Neuronal stem cell (in vitro differentiated cells): ENCODE results near the gene GPR17.

Source experiments
- DNase-seq: peaks from one replicate; pipeline ENCODE4 v3.0.0-alpha.2; 2013; ENCODE audit warnings: low spot score
- H2AFZ ChIP-seq: one replicate; pipeline ENCODE4 v1.6.1; 2013; ENCODE audit warnings: mild to moderate bottlenecking, low read length, inconsistent platforms
- H2AK5ac ChIP-seq: 2 replicates; pipeline ENCODE4 v1.6.1; 2013; ENCODE audit warnings: low read depth, mild to moderate bottlenecking, inconsistent platforms, low read length, moderate library complexity, mixed read lengths
- H2BK120ac ChIP-seq: 2 replicates; pipeline ENCODE4 v1.6.1; 2013; ENCODE audit warnings: low read depth, mild to moderate bottlenecking, inconsistent platforms, low read length, moderate library complexity, mixed read lengths
- H2BK12ac ChIP-seq: one replicate; pipeline ENCODE4 v1.6.1; 2013; ENCODE audit warnings: low read length, inconsistent platforms
- H2BK15ac ChIP-seq: 2 replicates; pipeline ENCODE4 v1.6.1; 2013; ENCODE audit warnings: mild to moderate bottlenecking, low read length, inconsistent platforms, mixed read lengths
- H2BK5ac ChIP-seq: one replicate; pipeline ENCODE4 v1.6.1; 2013; ENCODE audit warnings: inconsistent platforms, mild to moderate bottlenecking, low read length, moderate library complexity
- H3K14ac ChIP-seq: one replicate; pipeline ENCODE4 v1.6.1; 2013; ENCODE audit warnings: low read length, inconsistent platforms
- H3K18ac ChIP-seq: 2 replicates; pipeline ENCODE4 v1.6.1; 2013; ENCODE audit warnings: low read length, inconsistent platforms
- H3K23ac ChIP-seq: 2 replicates; pipeline ENCODE4 v1.6.1; 2013; ENCODE audit warnings: low read depth, mild to moderate bottlenecking, mixed read lengths, low read length, inconsistent platforms; ENCODE audit not compliant: poor library complexity
- H3K27ac ChIP-seq: replicated peaks from 3 replicates; pipeline ENCODE4 v1.5.1; 2013; ENCODE audit warnings: low read length, inconsistent platforms
- H3K27me3 ChIP-seq, 3 experiments: 2 replicates each; pipeline ENCODE4 v1.6.1; 2013; ENCODE audit warnings: low read length in 3 of 3, mild to moderate bottlenecking in 2 of 3, inconsistent platforms in 1 of 3, low read depth in 1 of 3, mixed read lengths in 1 of 3, moderate library complexity in 1 of 3; ENCODE audit not compliant: control insufficient read depth in 3 of 3, insufficient read depth in 3 of 3
- H3K36me3 ChIP-seq, 2 donors: replicated peaks in 1 of 2; 2 replicates each; pipeline ENCODE4 v1.6.1; 2013; ENCODE audit warnings: low read length in 2 of 2; ENCODE audit not compliant: control insufficient read depth in 2 of 2, insufficient read depth in 2 of 2
- H3K4ac ChIP-seq: 2 replicates; pipeline ENCODE4 v1.6.1; 2013; ENCODE audit warnings: inconsistent platforms, mild to moderate bottlenecking, low read length, moderate library complexity
- H3K4me1 ChIP-seq, 2 donors: 1 replicate in 1 of 2; 2 replicates in 1 of 2; pipeline ENCODE4 v1.6.1; 2013; ENCODE audit warnings: low read length in 2 of 2, low read depth in 1 of 2; ENCODE audit not compliant: control insufficient read depth in 2 of 2, insufficient read depth in 1 of 2
- H3K4me2 ChIP-seq: one replicate; pipeline ENCODE4 v1.6.1; 2013; ENCODE audit warnings: mild to moderate bottlenecking, low read length, inconsistent platforms; ENCODE audit not compliant: insufficient read depth, poor library complexity, severe bottlenecking
- H3K4me3 ChIP-seq, 2 donors: 2 replicates each; pipeline ENCODE4 v1.5.1; 2013; ENCODE audit warnings: low read length in 2 of 2, mild to moderate bottlenecking in 2 of 2, inconsistent platforms in 1 of 2, moderate library complexity in 1 of 2
- H3K79me1 ChIP-seq: one replicate; pipeline ENCODE4 v1.6.1; 2013; ENCODE audit warnings: low read depth, mild to moderate bottlenecking, inconsistent platforms, low read length, moderate library complexity
- H3K9ac ChIP-seq: one replicate; pipeline ENCODE4 v1.6.1; 2013; ENCODE audit warnings: mild to moderate bottlenecking, low read depth, low read length, inconsistent platforms; ENCODE audit not compliant: poor library complexity
- H3K9me3 ChIP-seq, 2 donors: replicated peaks in 1 of 2; 2 replicates each; pipeline versions ENCODE3 to v1.6.1; 2013; ENCODE audit warnings: low read length in 2 of 2, mild to moderate bottlenecking in 2 of 2, inconsistent platforms in 1 of 2, low read depth in 1 of 2, mixed read lengths in 1 of 2, moderate library complexity in 1 of 2; ENCODE audit not compliant: control insufficient read depth in 2 of 2, insufficient read depth in 1 of 2
- H4K8ac ChIP-seq: one replicate; pipeline ENCODE4 v1.6.1; 2013; ENCODE audit warnings: low read depth, mild to moderate bottlenecking, inconsistent platforms, low read length, moderate library complexity
- H4K91ac ChIP-seq: one replicate; pipeline ENCODE4 v1.6.1; 2013; ENCODE audit warnings: low read length, low read depth, mild to moderate bottlenecking, inconsistent platforms; ENCODE audit not compliant: poor library complexity
- WGBS, 2 donors: extraction: QIAGEN DNeasy Blood & Tissue Kit; methylation state at CpG; one replicate each; pipeline ENCODE4 v1.1.7; 2013; ENCODE audit warnings: missing lambda C conversion rate in 2 of 2, mixed read lengths in 1 of 2; ENCODE audit not compliant: insufficient read length in 2 of 2, insufficient replicate concordance in 1 of 2; ENCODE audit errors: extremely low coverage in 2 of 2; 5-methylcytosine and 5-hydroxymethylcytosine counted together

Gene GPR17

GRCh38 chr2:127659408-127660290 is 13.7 kb downstream of the GPR17 start:
- no peak overlapping the region for H3K27ac ChIP-seq
- no peak overlapping the region for H4K8ac ChIP-seq
- no peak overlapping the region for H2AFZ ChIP-seq
- no CpG with 5 or more reads among the region's 14 CpGs for WGBS, 2 donors
- H3K4ac ChIP-seq = no peak overlapping the region
- peaks cover 16 to 25% of the 10 kb centered on the region in 2 donors for H3K4me1 ChIP-seq
- no peak overlapping the region for H3K18ac ChIP-seq
- H2BK120ac ChIP-seq = no peak overlapping the region
- no peak overlapping the region for H2BK12ac ChIP-seq
- no peak overlapping the region for H3K4me2 ChIP-seq
- H3K14ac ChIP-seq = no peak overlapping the region
- H3K4me3 ChIP-seq = peak overlapping the region in 1 of 2 donors; percentile 17
- H3K9ac ChIP-seq = no peak overlapping the region
- H4K91ac ChIP-seq = no peak overlapping the region
- no peak for DNase-seq
- H3K23ac ChIP-seq = peak overlapping the region; percentile 47
- H2BK15ac ChIP-seq = peak overlapping the region; percentile 77
- peak overlapping the region; percentile 67 for H2AK5ac ChIP-seq
- H2BK5ac ChIP-seq = no peak overlapping the region
- no peaks in the 10 kb centered on the region for H3K36me3 ChIP-seq
- H3K79me1 ChIP-seq = no peaks in the 10 kb centered on the region
- no peaks in the 10 kb centered on the region for H3K9me3 ChIP-seq
- H3K27me3 ChIP-seq = peaks cover 0 to 47% (median 18%) of the 10 kb centered on the region in 3 experiments

- no peak overlapping the region for H3K14ac ChIP-seq
- peaks cover 15 to 21% of the 10 kb centered on the region in 2 donors for H3K4me1 ChIP-seq
- no CpG with 5 or more reads among the region's 10 CpGs for WGBS, 2 donors
- no peak overlapping the region for H3K4me2 ChIP-seq
- no peaks in the 10 kb centered on the region for H3K79me1 ChIP-seq
- H3K27ac ChIP-seq = no peak overlapping the region
- H4K8ac ChIP-seq = no peak overlapping the region
- H3K27me3 ChIP-seq = peaks cover 0 to 50% (median 24%) of the 10 kb centered on the region in 3 experiments
- H3K9me3 ChIP-seq = peaks cover 0 to 2% of the 10 kb centered on the region in 2 donors
- H3K18ac ChIP-seq = no peak overlapping the region
- H2BK5ac ChIP-seq = no peak overlapping the region
- no peak overlapping the region for H2BK12ac ChIP-seq
- no peak overlapping the region for H4K91ac ChIP-seq
- H3K36me3 ChIP-seq = no peaks in the 10 kb centered on the region
- H2BK15ac ChIP-seq = no peak overlapping the region
- no peak overlapping the region for H3K4me3 ChIP-seq
- H2BK120ac ChIP-seq = no peak overlapping the region
- H3K9ac ChIP-seq = no peak overlapping the region
- no peak for DNase-seq
- no peak overlapping the region for H2AK5ac ChIP-seq
- no peak overlapping the region for H3K23ac ChIP-seq
- H3K4ac ChIP-seq = no peak overlapping the region
- H2AFZ ChIP-seq = no peak overlapping the region
Measured at GRCh38 chr2:127660291-127660578, 14.3 kb downstream of the GPR17 start.

DNA sequence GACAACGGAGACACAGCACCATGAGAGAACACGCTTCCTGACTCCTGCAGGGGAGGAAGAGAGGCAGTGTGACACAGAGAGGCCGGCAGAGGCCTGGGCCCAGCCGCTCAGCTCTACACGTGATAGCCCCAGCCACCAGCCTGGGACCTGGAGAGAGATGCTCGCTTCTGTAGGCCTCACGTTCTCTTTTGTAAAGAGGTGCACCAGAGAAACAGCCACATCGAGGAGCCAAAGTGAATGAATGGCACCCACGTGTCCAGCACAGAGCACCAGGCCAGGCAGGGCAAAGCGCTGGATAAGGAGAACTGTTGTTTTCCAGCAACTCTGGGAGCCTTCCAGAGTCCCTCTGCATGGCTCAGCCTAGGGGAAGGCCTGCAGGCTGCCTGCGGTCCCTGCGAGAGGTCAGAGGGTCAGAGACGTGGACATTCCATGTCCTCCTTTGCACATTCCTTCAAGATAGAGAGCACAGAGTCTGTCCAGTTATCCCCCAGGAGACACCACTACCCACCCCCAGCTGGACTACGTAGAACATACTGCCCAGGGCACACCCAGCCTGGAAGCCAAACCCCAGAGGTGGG is 15.2 kb downstream of the GPR17 start:
- Histone ChIP-seq H3K4me1 (peaks cover 13 to 16% of the 10 kb centered on the region in 2 donors), H3K4me2 (no peak overlapping the region), H3K9ac (no peak overlapping the region), H4K91ac (no peak overlapping the region), H2BK5ac (no peak overlapping the region), H3K9me3 (peaks cover 0 to 3% of the 10 kb centered on the region in 2 donors), H3K79me1 (no peaks in the 10 kb centered on the region), H3K14ac (no peak overlapping the region), H4K8ac (no peak overlapping the region), H3K27me3 (peaks cover 0 to 54% (median 31%) of the 10 kb centered on the region in 3 experiments), H3K4ac (no peak overlapping the region), H2BK120ac (no peak overlapping the region), H2AK5ac (no peak overlapping the region), H3K27ac (no peak overlapping the region), H2BK12ac (no peak overlapping the region), H2AFZ (peak overlapping the region; percentile 11), H2BK15ac (no peak overlapping the region), H3K36me3 (no peaks in the 10 kb centered on the region), H3K4me3 (no peak overlapping the region), H3K23ac (no peak overlapping the region), H3K18ac (no peak overlapping the region)
- WGBS, 2 donors = no CpG with 5 or more reads among the region's 14 CpGs
- no peak for DNase-seq

DNA sequence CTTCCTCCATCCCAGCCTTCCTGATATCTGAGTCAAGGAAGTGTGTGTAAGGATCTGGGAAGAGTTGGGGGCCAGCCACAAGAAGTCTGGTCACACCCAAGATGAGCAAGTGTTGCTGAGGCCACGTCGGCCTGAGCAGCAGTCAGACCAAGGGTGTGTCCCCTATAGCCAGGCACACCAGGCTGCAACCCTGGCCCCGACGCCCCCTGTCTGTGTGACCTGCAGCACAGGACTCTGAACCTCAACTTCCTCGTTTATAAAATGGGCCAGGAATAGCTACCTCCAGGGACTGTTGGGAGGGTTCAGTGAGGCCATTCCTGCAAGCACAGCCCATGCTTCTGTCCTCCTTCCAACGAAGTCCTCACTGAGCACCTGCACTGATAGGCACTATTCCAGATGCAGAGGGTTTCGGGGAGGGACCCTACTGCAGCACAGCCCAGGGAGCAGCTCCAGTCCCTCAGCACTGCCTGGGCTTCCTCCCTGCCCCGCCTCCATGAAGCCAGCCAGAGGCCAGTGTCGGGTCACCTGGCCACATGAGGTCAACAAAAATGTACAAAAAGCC is 16.1 kb downstream of the GPR17 start:
- H3K4ac ChIP-seq = no peak overlapping the region
- H2BK12ac ChIP-seq = no peak overlapping the region
- peaks cover 0 to 60% (median 31%) of the 10 kb centered on the region in 3 experiments for H3K27me3 ChIP-seq
- no peak overlapping the region for H3K27ac ChIP-seq
- peaks cover 0 to 3% of the 10 kb centered on the region in 2 donors for H3K9me3 ChIP-seq
- no peak for DNase-seq
- H3K18ac ChIP-seq = peak overlapping the region; percentile 25
- H2AK5ac ChIP-seq = peak overlapping the region; percentile 8
- H2AFZ ChIP-seq = no peak overlapping the region
- H2BK120ac ChIP-seq = no peak overlapping the region
- no peaks in the 10 kb centered on the region for H3K36me3 ChIP-seq
- peaks cover 13 to 16% of the 10 kb centered on the region in 2 donors for H3K4me1 ChIP-seq
- H3K23ac ChIP-seq = no peak overlapping the region
- no peak overlapping the region for H3K4me2 ChIP-seq
- H3K9ac ChIP-seq = no peak overlapping the region
- no peak overlapping the region for H2BK15ac ChIP-seq
- H3K4me3 ChIP-seq = no peak overlapping the region
- H3K79me1 ChIP-seq = no peaks in the 10 kb centered on the region
- H4K91ac ChIP-seq = no peak overlapping the region
- no peak overlapping the region for H3K14ac ChIP-seq
- no peak overlapping the region for H4K8ac ChIP-seq
- no peak overlapping the region for H2BK5ac ChIP-seq
- WGBS, 2 donors = no CpG with 5 or more reads among the region's 9 CpGs
